ENCODE results near the gene AGPAT2.

AGPAT2 gene

DNA sequence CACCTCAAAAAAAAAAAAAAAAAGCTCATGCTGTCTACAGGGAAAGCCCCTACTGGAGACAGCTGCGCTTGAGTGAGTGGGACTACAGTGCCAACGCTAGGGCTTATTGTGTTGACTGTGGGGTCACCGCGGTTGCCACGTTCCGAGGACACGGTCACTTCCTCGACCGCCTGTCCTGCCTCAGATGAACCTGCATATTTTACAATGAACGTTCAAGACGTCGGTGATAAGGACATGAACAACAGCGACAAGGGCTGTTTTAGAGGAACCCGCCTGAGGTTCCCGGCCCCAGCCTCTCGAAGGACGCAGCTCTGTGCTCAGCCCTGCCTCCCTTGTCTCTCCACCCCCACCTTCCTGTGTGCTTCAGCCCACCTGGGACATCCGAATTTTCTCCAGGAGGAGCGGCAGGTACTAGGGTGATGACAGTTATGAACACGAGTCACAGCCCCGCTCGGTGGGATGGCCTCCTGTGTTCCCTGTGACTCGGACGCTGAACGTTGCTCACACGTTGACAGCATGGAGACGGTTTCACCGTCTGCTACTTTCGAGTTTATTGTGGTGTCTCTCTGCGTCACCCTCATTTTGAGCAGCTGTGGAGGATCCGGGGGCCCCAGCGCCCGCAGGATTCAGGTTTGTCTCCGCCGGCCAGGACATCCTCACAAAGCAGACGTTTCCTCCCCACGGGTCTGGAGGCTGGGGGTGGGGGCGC, 13.9 kb upstream of the AGPAT2 start:
- DNase-seq: peak; percentile 83

DNA sequence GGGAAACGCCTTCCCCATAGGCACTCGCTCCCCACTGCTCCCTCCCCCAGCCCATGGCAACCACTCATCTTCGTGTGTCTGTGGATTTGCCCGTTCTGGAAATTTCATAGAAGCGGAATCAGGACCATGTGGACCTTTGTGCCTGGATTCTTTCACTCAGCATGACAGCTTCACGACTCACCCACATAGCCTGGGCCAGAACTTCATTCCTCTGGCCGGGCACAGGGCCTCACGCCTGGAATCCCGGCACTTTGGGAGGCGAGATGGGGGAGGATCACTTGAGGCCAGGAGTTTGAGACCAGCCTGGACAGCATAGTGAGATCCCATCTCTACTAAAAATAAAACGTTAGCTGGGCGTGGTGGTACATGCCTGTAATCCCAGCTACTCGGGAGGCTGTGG, 13.0 kb upstream of the AGPAT2 start:
- DNase-seq: no peak

DNA sequence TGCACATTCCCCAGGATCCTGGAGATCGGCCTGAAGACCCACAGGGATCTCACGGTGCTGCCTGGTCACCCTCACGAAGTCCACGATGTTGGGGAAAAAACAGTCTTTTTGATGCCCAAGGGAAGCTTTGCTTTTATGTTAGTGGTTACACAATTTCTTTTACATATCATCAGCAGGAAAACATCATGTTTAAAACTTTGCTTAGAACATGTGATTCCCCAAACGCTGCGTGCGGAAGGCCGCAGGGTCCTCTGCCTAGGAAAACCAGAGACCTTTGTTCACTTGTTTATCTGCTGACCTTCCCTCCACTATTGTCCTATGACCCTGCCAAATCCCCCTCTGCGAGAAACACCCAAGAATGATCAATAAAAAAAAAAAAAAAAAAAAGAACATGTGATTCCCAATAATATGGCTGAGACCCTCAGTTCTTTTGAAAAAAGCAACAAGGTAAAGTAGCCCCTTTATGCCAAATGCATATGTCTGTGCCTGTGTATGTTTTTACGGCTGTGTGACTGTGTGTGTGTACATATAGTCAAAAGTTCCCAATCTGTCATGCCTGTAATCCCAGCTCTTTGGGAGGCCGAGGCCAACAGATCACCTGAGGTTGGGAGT, 11.5 kb upstream of the AGPAT2 start:
- DNase-seq: no peak

DNA sequence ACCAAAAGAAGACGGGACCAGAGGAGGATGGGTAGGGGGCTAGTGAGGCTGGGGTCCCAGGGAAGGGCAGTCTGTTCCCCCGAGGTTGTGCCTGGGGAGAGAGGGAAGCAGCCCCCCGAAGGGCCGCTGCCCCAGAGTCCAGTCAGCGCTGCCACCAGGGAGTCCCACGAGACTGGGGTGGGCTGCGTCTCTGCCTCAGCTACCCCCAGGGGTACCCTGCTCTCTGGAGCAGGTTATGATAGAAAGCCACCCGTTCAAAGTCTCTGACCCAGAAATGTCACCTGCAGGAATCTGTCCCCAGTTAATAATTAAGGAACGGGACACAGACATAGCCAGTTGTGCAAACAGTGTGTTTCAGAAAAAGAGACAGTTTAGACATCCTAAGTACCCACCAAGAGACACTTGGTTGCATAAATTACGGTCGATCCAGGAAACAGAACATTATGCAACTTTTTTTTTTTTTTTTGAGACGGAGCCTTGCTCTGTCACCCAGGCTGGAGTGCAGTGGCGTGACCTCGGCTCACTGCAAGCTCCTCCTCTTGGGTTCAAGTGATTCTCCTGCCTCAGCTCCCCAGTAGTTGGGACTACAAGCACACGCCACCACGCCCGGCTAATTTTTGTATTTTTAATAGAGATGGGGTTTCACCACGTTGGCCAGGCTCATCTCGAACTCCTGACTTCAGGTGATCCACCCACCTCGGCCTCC, 10.7 kb upstream of the AGPAT2 start:
- no peak for DNase-seq

- no peak for DNase-seq
Measured at GRCh38 chr9:136697146-136697820, 10.0 kb upstream of the AGPAT2 start.

DNA sequence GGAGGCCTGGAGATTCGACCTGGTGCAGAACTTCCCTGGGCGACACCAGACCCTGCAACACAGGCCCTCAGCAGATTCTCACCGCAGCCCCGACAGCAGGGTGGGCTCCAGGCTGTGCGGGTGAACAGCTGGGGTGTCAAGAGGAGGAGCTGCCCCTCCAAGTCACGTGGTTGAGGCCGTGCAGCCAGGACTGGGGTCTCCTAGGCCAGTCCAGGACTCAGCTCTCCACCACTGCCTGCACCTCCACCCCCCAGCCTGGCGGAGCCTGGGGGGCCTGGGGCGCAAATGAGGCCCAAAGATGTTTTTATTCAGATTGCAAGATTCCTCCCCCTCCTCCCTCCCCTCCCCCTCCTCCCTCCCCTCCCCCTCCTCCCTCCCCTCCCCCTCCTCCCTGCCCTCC, 9.2 kb upstream of the AGPAT2 start:
- DNase-seq: no peak

DNA sequence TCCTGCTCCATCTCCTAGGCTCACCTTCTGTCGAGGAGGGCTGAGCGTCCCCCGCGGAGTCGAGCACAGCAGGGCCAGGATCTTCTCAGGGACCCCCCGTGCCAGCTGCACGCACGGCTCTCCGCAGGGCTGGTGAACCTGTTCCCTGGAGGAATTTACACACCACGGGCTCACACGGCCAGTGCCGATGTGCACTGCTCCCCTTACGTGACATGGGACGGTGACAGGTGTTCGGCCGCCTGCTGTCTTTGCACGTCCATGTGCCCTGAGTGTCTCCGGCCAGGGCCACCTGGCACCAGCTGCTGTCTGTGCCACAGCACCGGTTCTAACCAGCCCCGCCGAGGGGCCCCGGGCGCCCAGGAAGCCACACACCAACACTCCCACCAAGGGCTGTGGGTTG, 8.7 kb upstream of the AGPAT2 start:
- DNase-seq: no peak

DNA sequence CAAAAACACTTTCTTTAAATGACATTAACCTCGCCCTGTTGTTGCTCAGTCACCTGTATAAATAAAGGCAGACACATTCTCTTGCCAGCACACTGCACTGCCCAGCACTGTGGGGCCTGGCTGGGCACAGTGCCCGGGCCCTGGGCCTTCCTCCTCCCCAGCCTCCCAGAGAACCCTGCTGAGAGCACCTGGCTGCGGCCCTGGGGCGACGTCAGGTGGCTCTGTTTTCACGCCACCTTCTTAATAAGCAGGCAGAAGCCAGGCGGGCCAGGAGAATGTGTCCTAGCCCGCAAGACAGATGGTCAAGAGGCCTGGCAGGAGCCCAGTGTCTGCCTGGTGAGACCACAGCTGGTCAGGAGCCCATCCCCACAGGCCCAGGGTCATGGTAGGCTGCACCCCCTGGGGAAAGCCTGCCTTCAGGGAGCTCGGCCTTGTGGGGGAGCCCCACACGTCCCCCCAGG, 8.2 kb upstream of the AGPAT2 start:
- no peak for DNase-seq

DNA sequence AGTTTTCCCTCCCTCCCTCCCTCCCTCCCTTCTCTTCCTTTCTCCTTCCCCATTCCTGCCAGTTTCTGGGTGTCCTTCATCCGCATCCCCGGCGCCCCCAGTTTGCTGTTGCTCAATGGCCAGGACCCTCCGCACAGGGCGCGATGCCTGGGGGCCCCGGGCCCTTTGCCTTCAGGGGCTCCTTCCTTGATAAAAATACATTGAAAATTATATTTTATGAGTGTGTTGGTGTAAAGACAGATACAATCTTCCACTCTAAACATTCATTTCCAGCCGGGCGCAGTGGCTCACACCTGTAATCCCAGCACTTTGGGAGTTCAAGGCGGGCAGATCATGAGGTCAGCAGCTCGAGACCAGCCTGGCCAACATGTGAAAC, 7.6 kb upstream of the AGPAT2 start:
- no peak for DNase-seq

GRCh38 chr9:136694163-136694871, 7.1 kb upstream of the AGPAT2 start:
- peak; percentile 47 for DNase-seq

- no peak for DNase-seq
Measured at GRCh38 chr9:136693490-136694162, 6.4 kb upstream of the AGPAT2 start.

- DNase-seq: no peak
Measured at GRCh38 chr9:136693135-136693489, 5.9 kb upstream of the AGPAT2 start.

- no peak for DNase-seq
Measured at GRCh38 chr9:136692185-136693134, 5.2 kb upstream of the AGPAT2 start.

DNA sequence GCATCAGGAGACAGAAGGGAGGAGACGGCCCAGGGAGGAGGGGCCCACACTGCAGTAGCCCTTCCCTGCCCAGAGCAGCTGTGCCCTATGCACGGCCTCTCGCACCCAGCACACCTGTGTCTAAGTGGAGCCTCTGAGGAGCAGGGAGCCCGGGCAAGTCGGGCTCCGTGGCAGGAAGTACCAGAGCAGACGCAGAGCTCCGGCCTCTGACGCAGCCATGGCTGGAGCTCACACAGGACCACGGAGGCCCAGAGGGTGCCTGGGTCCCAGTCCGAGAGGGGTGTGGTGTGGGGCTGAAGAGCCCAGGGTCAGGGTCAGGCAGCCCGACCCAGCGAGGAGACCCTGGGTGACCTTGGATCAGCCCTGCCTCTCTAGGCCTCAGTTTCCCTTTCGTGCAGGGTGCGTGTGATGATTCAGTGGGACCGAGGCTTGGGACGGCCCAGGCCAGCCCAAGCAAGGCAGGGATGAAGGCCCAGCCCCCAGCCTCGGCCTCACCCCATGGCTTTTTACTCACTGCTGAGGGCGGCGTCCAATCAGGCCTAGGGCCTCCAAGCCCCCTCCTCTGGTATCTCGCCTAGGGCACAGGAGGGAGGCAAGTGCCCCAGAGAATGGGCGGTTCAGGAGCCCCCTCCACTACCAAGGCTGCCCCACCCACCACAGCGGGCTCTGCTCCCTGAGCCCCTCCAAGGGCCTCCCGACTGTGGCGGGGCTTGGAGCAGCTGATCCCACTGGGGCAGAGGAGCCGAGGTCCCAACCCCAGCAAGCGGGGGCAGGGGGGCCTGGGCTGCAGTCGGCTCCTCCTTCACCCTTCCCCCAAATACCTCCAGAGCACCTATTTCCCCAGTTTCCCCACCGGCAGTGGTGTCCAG, 4.3 kb upstream of the AGPAT2 start:
- no peak for DNase-seq

DNA sequence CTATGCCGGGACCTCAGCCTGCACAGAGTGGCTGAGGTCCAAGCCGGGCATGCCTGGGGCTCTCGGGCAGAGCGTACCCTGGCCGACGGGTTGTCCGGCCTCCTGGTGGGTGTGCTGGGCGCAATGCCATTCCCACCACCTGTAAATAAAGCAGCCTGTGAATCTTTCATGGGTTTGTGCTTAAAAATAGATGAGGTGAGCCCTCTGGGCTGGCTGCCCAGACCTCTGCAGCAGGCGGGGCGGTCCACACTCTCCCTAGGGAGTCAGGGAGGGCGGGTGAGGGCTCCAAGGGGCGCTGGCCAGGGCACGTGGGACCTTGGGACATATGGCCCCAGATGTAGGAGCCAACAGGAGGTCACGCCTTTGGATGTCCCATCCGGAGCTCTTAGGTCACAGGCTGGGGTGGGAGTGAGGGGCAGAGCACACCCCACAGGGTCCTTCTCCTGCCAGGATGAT, 3.6 kb upstream of the AGPAT2 start:
- no peak for DNase-seq

GRCh38 chr9:136690104-136690805, 3.0 kb upstream of the AGPAT2 start:
- DNase-seq: no peak

DNA sequence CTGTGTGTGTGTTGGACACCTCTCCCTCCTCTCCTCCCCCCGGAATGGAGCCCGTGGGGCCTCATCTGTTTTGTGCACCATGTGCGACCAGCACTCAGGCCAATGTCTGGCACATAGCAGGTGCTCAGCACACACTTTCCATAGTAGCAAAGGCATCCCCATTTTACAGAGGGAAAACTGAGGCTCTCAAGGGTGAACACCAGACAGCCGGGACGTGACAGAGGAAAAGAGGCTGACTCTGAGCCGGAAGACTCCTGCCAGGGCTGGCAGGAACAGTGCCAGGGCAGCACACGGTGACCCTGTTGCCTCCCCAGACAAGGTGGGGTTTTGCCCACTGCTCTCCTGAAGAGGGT, 1.8 kb upstream of the AGPAT2 start:
- DNase-seq: no peak

GRCh38 chr9:136688274-136689107, 1.2 kb upstream of the AGPAT2 start:
- DNase-seq: no peak
